ENCODE data around the gene NOS1. TPM values are rescaled to one million over a fixed set of nuclear protein-coding genes. Genes with fewer than 3 reads are reported as not detected.

Gene NOS1
- total and polyA plus RNA-seq, 2 donors (not counting 3 experiments of a cell fraction or from before 2014, with no cell fraction given) = not detected

GRCh38 chr12:117218149-117218548 lies 143.3 kb downstream of the NOS1 start:
- TF ChIP-seq JUN (IDR thresholded peaks at IDR 0.05; ENCODE audit: borderline replicate concordance, insufficient read depth, insufficient read length, low read depth) (no peak), POLR2A (IDR thresholded peaks at IDR 0.05; ENCODE audit: low read depth, low read length) (no peak), EZH2 (IDR thresholded peaks at IDR 0.05; ENCODE audit: borderline replicate concordance, low read depth, low read length, severe bottlenecking) (no peak), GATA2 (IDR thresholded peaks at IDR 0.05; ENCODE audit: insufficient read depth, insufficient read length, low read depth, low read length) (no peak), CTCF (IDR thresholded peaks at IDR 0.05; ENCODE audit: extremely low read depth in 1 of 2, insufficient read depth in 1 of 2, low read depth in 1 of 2, low read length in 2 of 2) (no peak), POLR2AphosphoS5 (IDR thresholded peaks at IDR 0.05; ENCODE audit: insufficient read depth, low read depth, low read length) (no peak)
- Histone ChIP-seq H3K9me1 (replicated peaks; ENCODE audit: control insufficient read depth, extremely low read depth, insufficient read depth, low read length) (no peaks in the 10 kb centered on the region), H3K36me3 (ENCODE audit: control insufficient read depth in 2 of 2, extremely low read depth in 1 of 2, insufficient read depth in 2 of 2, low read length in 2 of 2) (no peaks in the 10 kb centered on the region), H3K4me1 (ENCODE audit: control insufficient read depth, extremely low read depth, insufficient read depth, low read length) (no peaks in the 10 kb centered on the region), H4K20me1 (replicated peaks; ENCODE audit: control insufficient read depth, extremely low read depth, insufficient read depth, low read length) (no peaks in the 10 kb centered on the region), H3K79me2 (ENCODE audit: control insufficient read depth, insufficient read depth, low read length) (no peaks in the 10 kb centered on the region), H3K4me3 (replicated peaks in 1 of 3; ENCODE audit: insufficient read depth in 1 of 3, low read depth in 1 of 3, low read length in 3 of 3) (no peak overlapping the region), H3K9ac (replicated peaks; ENCODE audit: extremely low read depth, insufficient read depth, low read length) (no peak overlapping the region), H3K27me3 (ENCODE audit: control insufficient read depth in 2 of 2, insufficient read depth in 2 of 2, low read length in 2 of 2) (peaks cover 0 to 2% of the 10 kb centered on the region in 2 experiments), H3K27ac (ENCODE audit: insufficient read depth, low read depth, low read length) (no peak overlapping the region), H2AFZ (ENCODE audit: low read depth, low read length) (no peak overlapping the region), H3K9me3 (replicated peaks; ENCODE audit: control insufficient read depth, insufficient read depth, low read length) (no peaks in the 10 kb centered on the region), H3K4me2 (ENCODE audit: insufficient read depth, low read length) (no peak overlapping the region)
- FAIRE-seq = no peak
- intact Hi-C loops (cut with micrococcal nuclease) = no loop called here
- ChIA-PET POLR2A (no interaction called here), CTCF (interaction anchor here (1.2 kb wide), 1 partner anchor 149 kb away, joined by 4 read pairs; no protein-coding TSS in a partner anchor)
- DNase-seq (ENCODE audit: low read depth, low spot score) = no peak
- dilution Hi-C loops (cut with MboI; ENCODE audit: extremely low pct_ligation_motif_present, low sequenced_read_pairs) = no loop called here
- no TSS peak for BruUV-seq (replicated peaks)

- dilution Hi-C loops (cut with MboI; ENCODE audit: extremely low pct_ligation_motif_present, low sequenced_read_pairs) (no loop called here), intact Hi-C loops (cut with micrococcal nuclease) (no loop called here)
- Histone ChIP-seq H3K9me1 (replicated peaks; ENCODE audit: control insufficient read depth, extremely low read depth, insufficient read depth, low read length) (no peaks in the 10 kb centered on the region), H3K79me2 (ENCODE audit: control insufficient read depth, insufficient read depth, low read length) (no peaks in the 10 kb centered on the region), H3K9me3 (replicated peaks; ENCODE audit: control insufficient read depth, insufficient read depth, low read length) (no peaks in the 10 kb centered on the region), H4K20me1 (replicated peaks; ENCODE audit: control insufficient read depth, extremely low read depth, insufficient read depth, low read length) (no peaks in the 10 kb centered on the region), H3K4me1 (ENCODE audit: control insufficient read depth, extremely low read depth, insufficient read depth, low read length) (no peaks in the 10 kb centered on the region), H3K27me3 (ENCODE audit: control insufficient read depth in 2 of 2, insufficient read depth in 2 of 2, low read length in 2 of 2) (peaks cover 0 to 2% of the 10 kb centered on the region in 2 experiments), H3K4me2 (ENCODE audit: insufficient read depth, low read length) (no peak overlapping the region), H3K9ac (replicated peaks; ENCODE audit: extremely low read depth, insufficient read depth, low read length) (no peak overlapping the region), H3K4me3 (replicated peaks in 1 of 3; ENCODE audit: insufficient read depth in 1 of 3, low read depth in 1 of 3, low read length in 3 of 3) (no peak overlapping the region), H2AFZ (ENCODE audit: low read depth, low read length) (no peak overlapping the region), H3K27ac (ENCODE audit: insufficient read depth, low read depth, low read length) (no peak overlapping the region), H3K36me3 (ENCODE audit: control insufficient read depth in 2 of 2, extremely low read depth in 1 of 2, insufficient read depth in 2 of 2, low read length in 2 of 2) (no peaks in the 10 kb centered on the region)
- FAIRE-seq (no peak), DNase-seq (ENCODE audit: low read depth, low spot score) (no peak)
- ChIA-PET POLR2A (no interaction called here), CTCF (interaction anchor here (5.0 kb wide), 1 partner anchor 640 kb away, joined by 50 read pairs; no protein-coding TSS in a partner anchor)
- no TSS peak for BruUV-seq (replicated peaks)
- TF ChIP-seq FOS (IDR thresholded peaks at IDR 0.05; ENCODE audit: borderline replicate concordance, insufficient read depth, low read length) (no peak), POLR2AphosphoS5 (IDR thresholded peaks at IDR 0.05; ENCODE audit: insufficient read depth, low read depth, low read length) (no peak), EZH2 (IDR thresholded peaks at IDR 0.05; ENCODE audit: borderline replicate concordance, low read depth, low read length, severe bottlenecking) (no peak), GATA2 (IDR thresholded peaks at IDR 0.05; ENCODE audit: insufficient read depth, insufficient read length, low read depth, low read length) (no peak), JUN (IDR thresholded peaks at IDR 0.05; ENCODE audit: borderline replicate concordance, insufficient read depth, insufficient read length, low read depth) (no peak)
Observed at GRCh38 chr12:117216686-117217085, 144.7 kb downstream of the NOS1 start.

Data from endothelial cell of umbilical vein (primary cell).